ENCODE results near the gene HS3ST3A1.

GRCh38 chr17:13616031-13616430 lies 14.3 kb upstream of the HS3ST3A1 start:
- TF ChIP-seq, protein P1, sequence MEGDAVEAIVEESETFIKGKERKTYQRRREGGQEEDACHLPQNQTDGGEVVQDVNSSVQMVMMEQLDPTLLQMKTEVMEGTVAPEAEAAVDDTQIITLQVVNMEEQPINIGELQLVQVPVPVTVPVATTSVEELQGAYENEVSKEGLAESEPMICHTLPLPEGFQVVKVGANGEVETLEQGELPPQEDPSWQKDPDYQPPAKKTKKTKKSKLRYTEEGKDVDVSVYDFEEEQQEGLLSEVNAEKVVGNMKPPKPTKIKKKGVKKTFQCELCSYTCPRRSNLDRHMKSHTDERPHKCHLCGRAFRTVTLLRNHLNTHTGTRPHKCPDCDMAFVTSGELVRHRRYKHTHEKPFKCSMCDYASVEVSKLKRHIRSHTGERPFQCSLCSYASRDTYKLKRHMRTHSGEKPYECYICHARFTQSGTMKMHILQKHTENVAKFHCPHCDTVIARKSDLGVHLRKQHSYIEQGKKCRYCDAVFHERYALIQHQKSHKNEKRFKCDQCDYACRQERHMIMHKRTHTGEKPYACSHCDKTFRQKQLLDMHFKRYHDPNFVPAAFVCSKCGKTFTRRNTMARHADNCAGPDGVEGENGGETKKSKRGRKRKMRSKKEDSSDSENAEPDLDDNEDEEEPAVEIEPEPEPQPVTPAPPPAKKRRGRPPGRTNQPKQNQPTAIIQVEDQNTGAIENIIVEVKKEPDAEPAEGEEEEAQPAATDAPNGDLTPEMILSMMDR (IDR thresholded peaks at IDR 0.05) = no peak
- TF ChIP-seq POLR2AphosphoS5 (IDR thresholded peaks at IDR 0.05) (no peak), POLR2A (IDR thresholded peaks at IDR 0.05) (no peak), EP300 (IDR thresholded peaks at IDR 0.05) (no peak)
